Large intestine (tissue), 12 donors: ENCODE measurements around the gene CSRP1. TPM values are rescaled to one million over a fixed set of nuclear protein-coding genes. Genes with fewer than 3 reads are reported as not detected.

Experiments used
- DNase-seq, 2 donors: peaks; one replicate each; pipeline versions ENCODE4 v3.0.0 to v3.0.0-alpha.2; 2013
- H3K27ac ChIP-seq: one replicate; pipeline ENCODE4 v1.5.1; 2013; ENCODE audit warnings: low read length
- H3K27me3 ChIP-seq: 2 replicates; pipeline ENCODE4 v1.6.1; 2013; ENCODE audit warnings: low read length; ENCODE audit not compliant: control insufficient read depth, insufficient read depth
- H3K36me3 ChIP-seq: 2 replicates; pipeline ENCODE4 v1.6.1; 2013; ENCODE audit warnings: low read length; ENCODE audit not compliant: control insufficient read depth, insufficient read depth
- H3K4me1 ChIP-seq: one replicate; pipeline ENCODE4 v1.6.1; 2013; ENCODE audit warnings: low read length; ENCODE audit not compliant: control insufficient read depth, insufficient read depth
- H3K4me3 ChIP-seq: one replicate; pipeline ENCODE4 v1.5.1; 2013; ENCODE audit warnings: low read length
- H3K9me3 ChIP-seq: one replicate; pipeline ENCODE4 v1.6.1; 2013; ENCODE audit warnings: mild to moderate bottlenecking, low read depth, low read length, moderate library complexity; ENCODE audit not compliant: control insufficient read depth
- WGBS: methylation state at CpG from one replicate; pipeline ENCODE4 v1.1.5; 2013; ENCODE audit warnings: low lambda C conversion rate; ENCODE audit not compliant: insufficient coverage; 5-methylcytosine and 5-hydroxymethylcytosine counted together
- long read RNA-seq, 11 donors: transcript quantifications; one replicate each; lab custom pipeline, GENCODE V29; 2026
- polyA plus RNA-seq: library from polyadenylated mRNA; unstranded; fragments of 120-200 nt; gene quantifications from one replicate; pipeline ENCODE4 v1.2.1, GENCODE V29; 2013

Gene CSRP1
- polyA plus RNA-seq, result 187 TPM
- long read RNA-seq, donor 1, full-length matches to known transcripts, result 37 of 37 reads
- long read RNA-seq, donor 1, partial matches to known transcripts, result 0 of 37 reads
- long read RNA-seq, donor 1, other reads (novel, unspliced or antisense), result 0 of 37 reads
- long read RNA-seq, donor 2, full-length matches to known transcripts, result 68 of 79 reads
- long read RNA-seq, donor 2, partial matches to known transcripts, result 11 of 79 reads
- long read RNA-seq, donor 2, other reads (novel, unspliced or antisense), result 0 of 79 reads
- long read RNA-seq, donor 3, result 0 reads
- long read RNA-seq, donor 4, partial matches to known transcripts, result 0 of 4 reads
- long read RNA-seq, donor 4, other reads (novel, unspliced or antisense), result 0 of 4 reads
- long read RNA-seq, donor 5, full-length matches to known transcripts, result 48 of 55 reads
- long read RNA-seq, donor 5, partial matches to known transcripts, result 7 of 55 reads
- long read RNA-seq, donor 5, other reads (novel, unspliced or antisense), result 0 of 55 reads
- long read RNA-seq, donor 6, full-length matches to known transcripts, result 71 of 84 reads
- long read RNA-seq, donor 6, partial matches to known transcripts, result 13 of 84 reads
- long read RNA-seq, donor 6, other reads (novel, unspliced or antisense), result 0 of 84 reads
- long read RNA-seq, donor 7, full-length matches to known transcripts, result 55 of 61 reads
- long read RNA-seq, donor 7, partial matches to known transcripts, result 6 of 61 reads
- long read RNA-seq, donor 7, other reads (novel, unspliced or antisense), result 0 of 61 reads
- long read RNA-seq, donor 8, full-length matches to known transcripts, result 101 of 117 reads
- long read RNA-seq, donor 8, partial matches to known transcripts, result 16 of 117 reads
- long read RNA-seq, donor 8, other reads (novel, unspliced or antisense), result 0 of 117 reads
- long read RNA-seq, donor 9, full-length matches to known transcripts, result 68 of 81 reads
- long read RNA-seq, donor 9, partial matches to known transcripts, result 13 of 81 reads
- long read RNA-seq, donor 9, other reads (novel, unspliced or antisense), result 0 of 81 reads
- long read RNA-seq, donor 10, full-length matches to known transcripts, result 46 of 51 reads
- long read RNA-seq, donor 10, partial matches to known transcripts, result 5 of 51 reads
- long read RNA-seq, donor 10, other reads (novel, unspliced or antisense), result 0 of 51 reads
- long read RNA-seq, donor 11, full-length matches to known transcripts, result 58 of 63 reads
- long read RNA-seq, donor 11, partial matches to known transcripts, result 5 of 63 reads
- long read RNA-seq, donor 11, other reads (novel, unspliced or antisense), result 0 of 63 reads

- peaks cover 40% of the 10 kb centered on the region for H3K4me1 ChIP-seq
- no peaks in the 10 kb centered on the region for H3K36me3 ChIP-seq
Measured at GRCh38 chr1:201506557-201507359, at the start of gene CSRP1. TSS of gene CSRP1 (minus strand) at chr1:201507123. CDS start at chr1:201496303, 10,820 bp downstream.

GRCh38 chr1:201555593-201555945 is 48.6 kb upstream of the CSRP1 start:
- Histone ChIP-seq H3K9me3 (no peaks in the 10 kb centered on the region), H3K27ac (no peak overlapping the region), H3K27me3 (no peaks in the 10 kb centered on the region), H3K4me1 (no peaks in the 10 kb centered on the region), H3K4me3 (no peak overlapping the region), H3K36me3 (no peaks in the 10 kb centered on the region)
- no CpG with 5 or more reads among the region's 9 CpGs for WGBS
- DNase-seq, result no peak

More at GRCh38 chr1:201506557-201507359, at the start of gene CSRP1:
- WGBS, result no CpG with 5 or more reads among the region's 71 CpGs
- Histone ChIP-seq H3K27ac (peak within 1 kb of the TSS; percentile 70), H3K4me3 (peak within 1 kb of the TSS; percentile 66), H3K9me3 (no peaks in the 10 kb centered on the region), H3K27me3 (no peaks in the 10 kb centered on the region)
- DNase-seq, result peak; percentile 93 to 94

DNA sequence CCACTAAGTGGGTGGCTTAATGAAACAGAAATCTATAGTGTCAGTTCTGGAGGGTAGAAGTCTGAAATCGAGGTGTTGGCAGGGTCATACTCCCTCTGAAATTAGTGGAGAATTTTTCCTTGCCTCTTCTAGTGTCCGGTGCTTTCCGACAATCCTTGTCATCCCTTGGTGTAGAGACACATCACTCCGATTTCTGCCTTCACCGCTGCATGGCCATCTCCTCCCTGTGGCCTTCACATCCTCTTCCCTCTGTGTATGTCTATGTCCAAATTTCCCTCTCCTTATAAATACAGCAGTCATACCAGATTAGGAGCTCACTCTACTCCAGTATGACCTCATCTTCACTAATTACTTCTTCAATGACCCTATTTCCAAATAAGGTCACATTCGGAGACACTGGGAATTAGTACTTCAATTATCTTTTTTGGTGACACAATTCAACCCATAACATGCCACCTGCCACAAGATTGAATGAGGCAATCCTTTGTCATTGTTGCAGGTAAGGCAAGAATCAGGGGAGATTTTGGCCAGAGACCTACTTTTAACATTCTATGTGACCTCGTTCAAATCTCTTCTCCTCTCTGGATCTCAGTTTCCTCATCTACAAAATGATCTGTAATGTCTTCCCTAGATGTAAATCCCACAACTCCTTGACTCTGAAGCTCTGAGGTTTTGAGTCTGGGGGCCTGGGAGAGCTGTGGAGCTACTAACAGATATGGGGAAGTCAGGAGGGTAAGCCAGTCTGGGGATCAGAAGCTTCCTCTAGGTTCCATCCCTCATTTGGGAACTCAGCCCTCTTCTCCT is 48.1 kb upstream of the CSRP1 start:
- H3K27ac ChIP-seq, result no peak overlapping the region
- H3K36me3 ChIP-seq, result no peaks in the 10 kb centered on the region
- WGBS, result 100% methylated on average over 3 of the region's 7 CpGs
- H3K9me3 ChIP-seq, result no peaks in the 10 kb centered on the region
- no peaks in the 10 kb centered on the region for H3K27me3 ChIP-seq
- no peak for DNase-seq
- H3K4me3 ChIP-seq, result no peak overlapping the region
- H3K4me1 ChIP-seq, result no peaks in the 10 kb centered on the region

DNA sequence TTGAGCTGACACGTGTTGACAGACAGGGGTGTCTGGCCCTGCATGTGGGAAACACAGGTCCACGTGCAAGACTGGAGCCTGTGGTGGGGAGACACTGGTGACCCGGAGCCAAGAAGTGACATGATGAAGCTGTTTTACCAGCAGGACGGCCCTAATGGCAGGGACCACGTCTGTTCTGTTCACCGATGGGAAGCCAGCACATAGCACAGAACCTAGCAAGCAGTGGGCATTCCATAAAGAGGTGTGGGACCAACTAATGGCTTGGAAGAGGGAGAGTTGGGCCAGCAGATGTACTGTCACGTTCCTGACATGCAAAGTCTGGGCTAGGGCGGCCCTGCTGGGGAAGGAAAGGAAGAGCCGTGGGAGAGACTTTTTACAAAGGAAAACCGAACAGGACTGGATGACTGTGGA is 47.3 kb upstream of the CSRP1 start:
- no CpG with 5 or more reads among the region's 10 CpGs for WGBS
- Histone ChIP-seq H3K9me3 (no peaks in the 10 kb centered on the region), H3K36me3 (no peaks in the 10 kb centered on the region), H3K4me3 (no peak overlapping the region), H3K27ac (no peak overlapping the region), H3K27me3 (no peaks in the 10 kb centered on the region), H3K4me1 (no peaks in the 10 kb centered on the region)
- no peak for DNase-seq

- no peak for DNase-seq
- H3K4me1 ChIP-seq, result no peaks in the 10 kb centered on the region
Measured at GRCh38 chr1:201553496-201554189, 46.7 kb upstream of the CSRP1 start.

DNA sequence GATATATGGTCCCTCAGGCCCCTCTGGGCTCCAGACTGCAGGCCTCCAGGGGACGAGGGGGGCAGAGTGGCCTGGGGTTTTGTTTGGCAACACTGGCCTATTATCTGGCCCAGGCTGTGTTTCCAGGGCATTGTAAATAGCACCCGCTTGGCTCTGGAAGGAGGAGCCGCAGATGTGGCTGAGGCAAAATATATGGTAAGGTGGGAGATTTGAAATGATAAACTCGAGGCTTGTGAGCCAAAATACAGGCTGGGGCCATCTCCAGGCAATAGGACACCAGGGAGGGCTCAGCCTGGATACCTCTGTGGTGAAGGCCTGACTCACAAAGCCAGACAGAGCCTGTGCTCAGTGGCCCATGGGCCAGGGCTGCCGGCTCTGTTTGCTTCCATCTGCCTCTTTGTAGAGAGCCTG is 46.0 kb upstream of the CSRP1 start:
- Histone ChIP-seq H3K36me3 (no peaks in the 10 kb centered on the region), H3K27ac (no peak overlapping the region), H3K4me3 (no peak overlapping the region), H3K27me3 (no peaks in the 10 kb centered on the region), H3K4me1 (no peaks in the 10 kb centered on the region), H3K9me3 (no peaks in the 10 kb centered on the region)
- DNase-seq, result no peak
- no CpG with 5 or more reads among the region's 5 CpGs for WGBS

More at GRCh38 chr1:201553496-201554189, 46.7 kb upstream of the CSRP1 start:
- Histone ChIP-seq H3K4me3 (no peak overlapping the region), H3K36me3 (no peaks in the 10 kb centered on the region), H3K27me3 (no peaks in the 10 kb centered on the region), H3K27ac (no peak overlapping the region), H3K9me3 (no peaks in the 10 kb centered on the region)
- WGBS, result 84% methylated on average over 4 of the region's 8 CpGs

- Histone ChIP-seq H3K27ac (no peak overlapping the region), H3K9me3 (no peaks in the 10 kb centered on the region), H3K4me1 (no peaks in the 10 kb centered on the region), H3K27me3 (no peaks in the 10 kb centered on the region), H3K36me3 (no peaks in the 10 kb centered on the region), H3K4me3 (no peak overlapping the region)
- no peak for DNase-seq
- no CpG with 5 or more reads among the region's 12 CpGs for WGBS
Measured at GRCh38 chr1:201551877-201552731, 45.2 kb upstream of the CSRP1 start.

- no peak for DNase-seq
- Histone ChIP-seq H3K27ac (no peak overlapping the region), H3K4me1 (no peaks in the 10 kb centered on the region), H3K27me3 (no peaks in the 10 kb centered on the region), H3K4me3 (no peak overlapping the region), H3K36me3 (no peaks in the 10 kb centered on the region), H3K9me3 (no peaks in the 10 kb centered on the region)
- no CpG with 5 or more reads among the region's 3 CpGs for WGBS
Measured at GRCh38 chr1:201551096-201551495, 44.2 kb upstream of the CSRP1 start.
